Dermis blood vessel endothelial cell (primary cell): ENCODE results near the gene GRM5. TPM values are rescaled to one million over a fixed set of nuclear protein-coding genes. Genes with fewer than 3 reads are reported as not detected.
A peak's percentile ranks its signal among the peaks of the same experiment; 100 is the strongest.

ENCODE experiments used
- DNase-seq: peaks from one replicate; pipeline ENCODE4 v3.0.0; 2010
- total RNA-seq: library from RNA; depleted of rRNA; stranded (reverse); fragments of >200 nt; gene quantifications from 2 replicates; pipeline ENCODE4 v1.2.3, GENCODE V29; 2014

The GRM5 gene
- total RNA-seq, 1 donor from 2014 or later = under 0.01 TPM

GRCh38 chr11:88695689-88696414 is 369.9 kb downstream of the GRM5 start:
- no peak for DNase-seq

- DNase-seq = no peak
Observed at GRCh38 chr11:88692306-88693086, 373.3 kb downstream of the GRM5 start.

- DNase-seq = no peak
Observed at GRCh38 chr11:88689548-88690240, 376.1 kb downstream of the GRM5 start.

DNA sequence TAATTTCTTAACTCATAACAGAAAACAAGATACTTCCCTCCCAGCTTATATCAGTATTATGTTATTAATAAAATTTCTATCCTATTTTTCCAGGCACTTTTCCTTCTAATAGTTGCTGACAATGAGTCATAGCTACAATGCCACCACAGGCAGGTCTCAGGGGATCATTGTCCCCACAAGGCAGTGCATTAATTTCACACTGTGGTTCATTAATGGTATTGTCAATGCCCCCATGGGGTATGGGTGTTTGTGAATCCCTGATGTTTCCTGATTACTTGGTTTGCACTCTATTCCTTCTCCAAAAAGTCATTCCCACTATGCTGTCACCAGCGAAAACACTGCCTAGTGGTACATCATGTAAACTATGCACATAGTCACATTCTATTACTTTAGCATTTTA is 382.8 kb downstream of the GRM5 start:
- DNase-seq = no peak

DNA sequence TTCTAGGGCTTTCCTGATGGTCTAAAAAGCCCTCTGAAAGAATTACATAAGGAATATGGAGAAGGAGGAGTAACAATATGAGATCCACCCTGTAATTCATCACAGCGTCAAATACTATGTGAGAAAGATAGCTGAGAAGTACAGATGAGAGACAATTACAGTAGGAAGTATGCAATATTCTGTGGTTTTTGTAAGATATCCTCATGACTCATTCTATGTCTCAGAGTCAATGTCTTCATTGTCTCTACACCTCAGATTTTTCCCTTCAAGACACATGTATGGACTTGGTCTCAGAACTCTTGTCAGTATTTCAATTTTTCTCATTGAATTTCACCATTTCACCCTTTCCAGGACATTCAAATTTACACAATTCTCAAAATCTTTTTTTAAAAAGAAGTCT is 385.0 kb downstream of the GRM5 start:
- DNase-seq = no peak

GRCh38 chr11:88666364-88666763 is 399.4 kb downstream of the GRM5 start:
- no peak for DNase-seq

DNA sequence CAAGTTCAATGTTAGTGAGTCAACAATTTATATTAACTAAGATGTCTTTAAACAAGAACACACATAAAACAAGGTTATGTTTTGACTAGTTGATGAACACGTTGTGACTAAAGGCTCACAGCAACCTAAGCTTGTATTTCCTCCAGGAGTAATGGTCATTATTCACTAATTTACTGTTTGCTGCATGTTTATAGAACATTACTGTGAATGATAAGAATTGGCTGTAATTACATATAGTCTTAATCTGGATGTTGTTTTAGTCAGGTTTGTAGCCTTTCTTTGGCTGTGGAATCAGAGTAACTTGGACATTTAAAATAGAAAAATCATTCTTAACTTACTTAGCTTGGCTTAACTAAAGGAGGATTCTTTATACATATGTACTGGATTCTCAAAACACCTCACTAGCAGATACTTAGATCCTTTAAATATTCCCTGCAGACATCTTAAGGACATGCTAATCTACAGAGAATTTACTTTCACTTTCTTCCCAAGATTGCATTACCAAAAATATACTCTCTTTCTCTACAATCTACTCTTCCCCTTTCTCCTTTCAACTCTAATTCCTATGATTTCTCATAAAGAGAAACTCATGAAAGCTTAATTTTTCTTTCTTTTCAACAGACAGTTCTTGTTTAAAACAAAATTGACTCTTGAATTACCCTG is 408.6 kb downstream of the GRM5 start:
- no peak for DNase-seq

DNA sequence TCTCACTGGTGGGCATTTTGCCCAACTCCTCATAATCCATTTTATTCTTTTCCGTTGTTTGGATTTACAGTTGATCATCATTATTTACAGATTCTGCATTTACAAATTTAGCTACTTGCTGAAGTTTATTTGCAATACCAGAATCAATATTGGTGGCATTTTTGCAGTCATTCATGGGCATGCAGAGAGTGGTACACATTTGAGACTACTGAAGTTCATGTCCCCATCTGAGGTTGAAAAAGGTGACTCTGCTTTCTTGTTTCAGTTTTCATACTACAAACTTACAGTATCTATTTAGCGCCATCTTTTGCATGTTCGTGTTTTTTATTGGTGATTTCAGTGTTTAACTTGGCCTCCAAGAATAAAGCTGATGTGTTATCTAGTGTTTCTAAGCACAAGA is 409.5 kb downstream of the GRM5 start:
- DNase-seq = no peak

- no peak for DNase-seq
Observed at GRCh38 chr11:88655656-88656055, 410.1 kb downstream of the GRM5 start.

DNA sequence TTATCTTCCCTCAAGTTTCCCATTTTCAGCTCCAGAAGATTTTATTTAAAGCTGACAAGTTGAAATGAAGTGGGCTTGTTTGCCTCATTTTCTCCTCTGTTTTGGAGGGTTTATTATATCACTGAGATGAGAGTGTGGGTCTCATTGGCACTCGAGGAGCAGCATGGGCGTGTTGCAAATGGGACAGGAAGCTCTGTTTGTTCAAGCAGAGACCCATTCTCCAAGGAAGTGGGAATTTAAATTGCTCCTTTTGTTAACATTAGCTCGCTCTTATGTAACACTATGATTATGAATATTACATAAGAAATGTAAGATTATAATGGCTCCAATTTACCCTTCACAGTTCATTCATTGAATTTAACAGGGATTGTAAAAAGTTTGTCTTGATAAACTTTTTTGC is 410.6 kb downstream of the GRM5 start:
- no peak for DNase-seq

- DNase-seq = peak; percentile 1
Observed at GRCh38 chr11:88651556-88651955, 414.2 kb downstream of the GRM5 start.

DNA sequence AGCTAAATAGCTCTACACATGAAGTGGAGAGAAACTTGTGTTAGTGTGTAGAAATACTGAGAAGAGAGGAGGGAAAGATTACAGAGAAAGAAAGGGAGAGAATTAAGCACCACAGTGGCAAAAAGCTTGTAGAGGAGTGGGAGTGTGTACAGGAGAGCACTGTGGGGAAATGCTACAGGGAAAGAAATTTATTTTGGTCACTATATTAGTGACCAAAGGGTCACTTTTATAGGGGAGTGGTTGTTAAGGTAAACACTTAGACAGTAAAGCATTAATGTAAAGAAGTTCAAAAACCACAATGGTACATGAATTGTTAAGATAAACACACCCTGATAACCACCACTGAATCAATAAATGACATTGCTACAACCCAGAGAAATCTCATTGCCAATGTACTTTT is 421.1 kb downstream of the GRM5 start:
- DNase-seq = no peak

DNA sequence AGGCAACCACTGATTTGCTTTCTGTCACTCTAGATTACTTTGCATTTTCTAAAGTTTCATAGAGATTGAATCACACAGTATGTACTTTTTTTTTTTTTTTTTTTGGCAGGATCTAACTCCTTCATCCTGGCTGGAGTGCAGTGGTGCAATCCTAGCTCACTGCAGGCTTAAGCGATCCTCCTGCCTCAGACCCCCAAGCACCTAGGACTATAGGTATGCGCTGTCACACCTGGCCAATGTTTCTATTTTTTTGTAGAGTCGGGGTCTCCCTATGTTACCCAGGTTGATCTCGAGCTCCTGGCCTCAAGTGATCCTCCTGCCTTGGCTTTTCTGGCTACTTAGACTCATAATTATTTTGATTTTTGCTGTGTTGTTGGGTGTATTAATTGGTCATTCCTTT is 433.6 kb downstream of the GRM5 start:
- no peak for DNase-seq

DNA sequence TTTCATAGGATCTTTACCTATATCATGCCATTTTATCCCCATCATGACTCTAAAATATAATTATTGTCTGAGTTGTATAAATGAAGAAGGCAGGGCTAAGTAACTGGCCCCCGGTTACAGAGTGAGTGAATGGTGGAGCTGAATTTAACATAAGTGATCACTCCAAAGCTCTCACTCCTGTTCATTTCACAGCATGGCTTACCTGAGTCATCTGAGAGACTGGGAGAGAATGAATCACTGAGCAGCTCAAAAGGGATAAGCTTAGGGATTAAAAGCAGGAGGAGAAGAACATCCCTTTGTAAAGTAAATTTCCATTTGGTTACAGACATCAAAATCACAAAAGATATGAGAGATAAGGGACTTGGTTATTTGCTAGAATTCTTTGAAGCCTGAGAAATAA is 434.3 kb downstream of the GRM5 start:
- no peak for DNase-seq

- no peak for DNase-seq
Observed at GRCh38 chr11:88629496-88629895, 436.3 kb downstream of the GRM5 start.

- DNase-seq = no peak
Observed at GRCh38 chr11:88626216-88626615, 439.6 kb downstream of the GRM5 start.

GRCh38 chr11:88623531-88623930 is 442.3 kb downstream of the GRM5 start:
- peak; percentile 35 for DNase-seq

GRCh38 chr11:88620568-88621130 is 445.1 kb downstream of the GRM5 start:
- DNase-seq = no peak

DNA sequence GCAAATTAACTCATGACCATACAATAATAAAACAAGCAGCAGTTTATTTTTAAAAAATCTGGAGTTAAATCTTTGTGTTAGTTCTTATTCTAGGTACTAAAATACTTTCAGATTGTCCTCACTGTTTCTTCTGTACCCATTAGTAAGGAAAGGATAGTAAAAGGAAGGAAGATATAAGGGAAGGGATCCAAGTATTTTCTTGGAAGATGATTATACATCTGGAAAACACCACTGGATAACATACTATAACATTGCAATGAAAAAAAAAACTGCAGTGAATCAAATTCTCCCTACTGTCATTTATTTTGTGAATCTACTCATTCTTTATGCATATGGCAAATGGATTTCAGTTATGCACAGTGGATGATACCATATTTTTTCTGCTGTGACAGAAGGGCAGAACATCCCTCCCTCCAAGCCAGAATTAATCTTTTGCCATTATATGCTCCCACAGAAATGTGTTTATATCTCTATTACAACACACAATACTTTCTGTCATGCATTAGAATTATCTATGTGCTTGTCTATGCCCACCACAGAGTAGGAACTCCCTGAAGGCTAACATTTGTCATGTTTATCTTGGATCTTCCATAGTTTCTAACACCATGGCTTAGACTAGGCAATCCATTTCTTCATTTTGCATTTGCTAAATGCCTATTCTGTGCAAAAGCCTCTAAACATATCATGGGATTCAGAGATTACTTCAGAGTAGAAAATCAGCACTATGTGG is 446.0 kb downstream of the GRM5 start:
- no peak for DNase-seq

DNA sequence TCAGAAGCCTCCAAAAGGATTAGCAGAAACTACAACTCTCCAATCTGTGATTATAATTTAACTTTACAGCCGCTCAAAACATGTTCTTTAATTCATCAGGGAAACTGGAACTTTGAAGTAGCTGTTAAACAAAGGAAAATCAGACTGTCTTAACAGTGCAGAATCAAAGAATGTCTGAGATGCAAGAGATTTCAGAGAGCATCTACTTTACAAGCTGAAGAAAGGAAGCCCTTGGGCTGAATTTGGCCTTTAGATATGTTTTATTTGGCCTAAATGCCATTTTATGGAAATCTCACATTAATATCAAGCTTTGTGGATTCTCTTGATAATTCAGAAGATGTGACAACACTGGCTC is 446.7 kb downstream of the GRM5 start:
- no peak for DNase-seq

GRCh38 chr11:88618327-88619070 is 447.3 kb downstream of the GRM5 start:
- DNase-seq = peak; percentile 19
